ENCODE measurements around the gene MAP3K1. TPM values are rescaled to one million over a fixed set of nuclear protein-coding genes. Genes with fewer than 3 reads are reported as not detected.

The MAP3K1 gene
- total RNA-seq, 1 donor from 2014 or later: 10.3 TPM

- Histone ChIP-seq H3K36me3 (ENCODE audit: control insufficient read depth, insufficient read depth, low read length) (no peaks in the 10 kb centered on the region), H3K27me3 (ENCODE audit: control insufficient read depth, insufficient read depth, low read length) (no peaks in the 10 kb centered on the region), H3K4me3 (ENCODE audit: low read depth, low read length) (no peak overlapping the region)
- DNase-seq (ENCODE audit: low read depth) (no peak), FAIRE-seq (no peak)
- no peak for TF ChIP-seq CTCF (IDR thresholded peaks at IDR 0.05; ENCODE audit: insufficient read depth, low read length, severe bottlenecking)
These were observed 32.1 kb upstream of the MAP3K1 start for GRCh38 chr5:56783261-56783660.

DNA sequence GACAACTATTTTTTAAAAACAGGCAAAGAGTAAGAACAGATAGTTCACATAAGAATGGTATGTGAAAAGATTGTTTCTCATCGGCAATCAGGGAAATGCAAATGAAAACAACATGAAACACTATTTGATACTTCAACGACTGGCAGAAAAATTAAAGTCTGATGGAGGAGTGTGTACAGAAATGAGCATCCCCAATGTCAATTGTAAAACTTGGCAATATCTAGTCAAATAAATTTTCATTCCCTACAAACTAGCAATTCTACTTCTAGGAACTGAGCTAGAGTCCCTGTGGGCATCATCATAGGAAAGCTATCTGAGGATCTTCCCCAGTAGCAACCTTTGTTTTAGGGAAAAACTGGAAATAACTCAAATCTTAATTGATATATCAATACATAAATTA, 29.0 kb upstream of the MAP3K1 start:
- TF ChIP-seq CTCF (IDR thresholded peaks at IDR 0.05; ENCODE audit: insufficient read depth, low read length, severe bottlenecking): no peak
- Histone ChIP-seq H3K27me3 (ENCODE audit: control insufficient read depth, insufficient read depth, low read length) (no peaks in the 10 kb centered on the region), H3K36me3 (ENCODE audit: control insufficient read depth, insufficient read depth, low read length) (no peaks in the 10 kb centered on the region), H3K4me3 (ENCODE audit: low read depth, low read length) (no peak overlapping the region)
- FAIRE-seq (no peak), DNase-seq (ENCODE audit: low read depth) (no peak)

DNA sequence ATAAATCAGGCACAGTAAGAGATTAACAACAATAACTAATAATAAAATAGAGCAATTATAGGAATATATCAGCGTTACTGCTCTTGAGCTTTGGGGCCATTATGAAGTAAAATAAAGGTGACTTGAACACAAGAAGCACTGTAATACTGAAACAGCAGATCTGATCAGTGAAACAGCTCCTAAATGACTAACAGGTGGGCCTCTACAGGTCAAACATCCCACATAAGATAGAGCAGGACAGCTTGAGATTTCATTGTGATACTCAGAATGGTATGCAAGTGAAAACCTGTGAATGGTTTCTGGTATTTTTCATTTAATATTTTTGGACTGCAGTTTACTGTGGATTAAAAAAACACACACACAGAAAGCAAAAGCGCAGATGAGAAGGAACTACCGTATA, 24.0 kb upstream of the MAP3K1 start:
- DNase-seq (ENCODE audit: low read depth): no peak
- Histone ChIP-seq H3K36me3 (ENCODE audit: control insufficient read depth, insufficient read depth, low read length) (no peaks in the 10 kb centered on the region), H3K4me3 (ENCODE audit: low read depth, low read length) (no peak overlapping the region), H3K27me3 (ENCODE audit: control insufficient read depth, insufficient read depth, low read length) (no peaks in the 10 kb centered on the region)
- TF ChIP-seq CTCF (IDR thresholded peaks at IDR 0.05; ENCODE audit: insufficient read depth, low read length, severe bottlenecking): no peak
- no peak for FAIRE-seq

GRCh38 chr5:56798521-56798920, 16.8 kb upstream of the MAP3K1 start:
- Histone ChIP-seq H3K4me3 (ENCODE audit: low read depth, low read length) (no peak overlapping the region), H3K36me3 (ENCODE audit: control insufficient read depth, insufficient read depth, low read length) (no peaks in the 10 kb centered on the region), H3K27me3 (ENCODE audit: control insufficient read depth, insufficient read depth, low read length) (no peaks in the 10 kb centered on the region)
- TF ChIP-seq CTCF (IDR thresholded peaks at IDR 0.05; ENCODE audit: insufficient read depth, low read length, severe bottlenecking): no peak
- FAIRE-seq (no peak), DNase-seq (ENCODE audit: low read depth) (no peak)

DNA sequence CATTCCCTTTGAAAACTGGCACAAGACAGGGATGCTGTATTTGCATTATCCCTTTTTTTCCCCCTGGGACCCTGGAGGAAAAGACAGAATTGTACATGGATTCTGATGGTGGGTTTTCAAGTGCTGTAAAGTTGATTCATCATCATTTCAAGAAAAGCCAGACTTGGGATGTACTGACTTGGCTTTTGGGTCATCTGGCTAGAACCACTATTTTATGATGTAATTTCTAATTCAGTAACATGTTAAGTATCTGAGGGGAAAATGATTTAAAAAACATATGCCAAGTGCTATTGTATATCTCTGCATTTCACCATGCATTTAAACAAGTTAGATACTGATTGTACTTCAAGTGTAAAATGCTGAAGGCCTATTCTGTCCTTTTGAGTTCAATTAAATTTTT, 15.2 kb upstream of the MAP3K1 start:
- Histone ChIP-seq H3K36me3 (ENCODE audit: control insufficient read depth, insufficient read depth, low read length) (no peaks in the 10 kb centered on the region), H3K4me3 (ENCODE audit: low read depth, low read length) (no peak overlapping the region), H3K27me3 (ENCODE audit: control insufficient read depth, insufficient read depth, low read length) (no peaks in the 10 kb centered on the region)
- FAIRE-seq (no peak), DNase-seq (ENCODE audit: low read depth) (no peak)
- no peak for TF ChIP-seq CTCF (IDR thresholded peaks at IDR 0.05; ENCODE audit: insufficient read depth, low read length, severe bottlenecking)

GRCh38 chr5:56801256-56801655, 14.1 kb upstream of the MAP3K1 start:
- Histone ChIP-seq H3K27me3 (ENCODE audit: control insufficient read depth, insufficient read depth, low read length) (no peaks in the 10 kb centered on the region), H3K4me3 (ENCODE audit: low read depth, low read length) (no peak overlapping the region), H3K36me3 (ENCODE audit: control insufficient read depth, insufficient read depth, low read length) (no peaks in the 10 kb centered on the region)
- no peak for TF ChIP-seq CTCF (IDR thresholded peaks at IDR 0.05; ENCODE audit: insufficient read depth, low read length, severe bottlenecking)
- no peak for DNase-seq (ENCODE audit: low read depth)
- no peak for FAIRE-seq

Measured in bronchial epithelial cell (primary cell).